SKM-1 treated with dmso at 0.1 percent for 144 hours (cell line): ENCODE data around the gene SMARCB1.

Experiments used
- DNase-seq: peaks from one replicate; lab custom pipeline; 2025; ENCODE audit not compliant: unreplicated experiment; lab: John Stamatoyannopoulos, UW

The SMARCB1 gene

GRCh38 chr22:23760056-23760455 is 26.7 kb upstream of the SMARCB1 start:
- no peak for DNase-seq

GRCh38 chr22:23762842-23763578 is 23.8 kb upstream of the SMARCB1 start, which contains the start of gene C22orf15:
Gene C22orf15, plus strand, starts transcription at chr22:23762990. Its CDS starts 317 bp downstream, at chr22:23763307.
- DNase-seq: no peak

GRCh38 chr22:23763579-23763945 is 23.2 kb upstream of the SMARCB1 start:
- DNase-seq: no peak

GRCh38 chr22:23763954-23764353 is 22.8 kb upstream of the SMARCB1 start:
- DNase-seq: no peak

GRCh38 chr22:23764899-23765881 is 21.6 kb upstream of the SMARCB1 start:
- no peak for DNase-seq

- no peak for DNase-seq
Observed at GRCh38 chr22:23767303-23767672, 19.5 kb upstream of the SMARCB1 start.

- peak; percentile 76 for DNase-seq
Observed at GRCh38 chr22:23767673-23768548, 18.9 kb upstream of the SMARCB1 start, which contains the start of gene CHCHD10. Gene CHCHD10, minus strand, starts transcription at chr22:23767972. Its CDS starts 98 bp downstream, at chr22:23767874.

GRCh38 chr22:23769321-23769965 is 17.3 kb upstream of the SMARCB1 start:
- no peak for DNase-seq

GRCh38 chr22:23772315-23772648 is 14.5 kb upstream of the SMARCB1 start:
- no peak for DNase-seq

GRCh38 chr22:23772649-23773473 is 13.9 kb upstream of the SMARCB1 start, which contains the start of gene MMP11:
Gene MMP11, plus strand, starts transcription at chr22:23772849. Its CDS starts 22 bp downstream, at chr22:23772871.
- no peak for DNase-seq

GRCh38 chr22:23773483-23774113 is 13.2 kb upstream of the SMARCB1 start:
- no peak for DNase-seq

GRCh38 chr22:23774114-23774921 is 12.4 kb upstream of the SMARCB1 start:
- no peak for DNase-seq

GRCh38 chr22:23774922-23775436 is 11.8 kb upstream of the SMARCB1 start:
- DNase-seq: no peak

- DNase-seq: no peak
Observed at GRCh38 chr22:23775779-23776375, 10.9 kb upstream of the SMARCB1 start.

- DNase-seq: no peak
Observed at GRCh38 chr22:23777776-23778576, 8.8 kb upstream of the SMARCB1 start.

- DNase-seq: no peak
Observed at GRCh38 chr22:23778577-23778900, 8.2 kb upstream of the SMARCB1 start.

- DNase-seq: no peak
Observed at GRCh38 chr22:23779083-23779482, 7.7 kb upstream of the SMARCB1 start.
